Endothelial cell (in vitro differentiated cells): Measurements from ENCODE around the gene RBM39. TPM values are rescaled to one million over a fixed set of nuclear protein-coding genes. Genes with fewer than 3 reads are reported as not detected.

Experiments
- DNase-seq: peaks from one replicate; pipeline ENCODE4 v3.0.0; 2021; ENCODE audit warnings: low spot score
- H3K27ac Mint-ChIP-seq: one replicate; pipeline ENCODE4 v1.8.0; 2021; ENCODE audit warnings: mixed read lengths, inconsistent platforms; ENCODE audit not compliant: unreplicated experiment
- H3K27me3 Mint-ChIP-seq: one replicate; pipeline ENCODE4 v1.8.0; 2021; ENCODE audit warnings: mild to moderate bottlenecking, moderate library complexity, mixed read lengths, inconsistent platforms; ENCODE audit not compliant: unreplicated experiment
- H3K36me3 Mint-ChIP-seq: one replicate; pipeline ENCODE4 v1.8.0; 2021; ENCODE audit warnings: mild to moderate bottlenecking, low read depth, mixed read lengths, inconsistent platforms; ENCODE audit not compliant: unreplicated experiment
- H3K4me1 Mint-ChIP-seq: one replicate; pipeline ENCODE4 v1.8.0; 2021; ENCODE audit warnings: mild to moderate bottlenecking, mixed read lengths, inconsistent platforms; ENCODE audit not compliant: unreplicated experiment
- H3K4me3 Mint-ChIP-seq: one replicate; pipeline ENCODE4 v1.8.0; 2021; ENCODE audit warnings: mild to moderate bottlenecking, mixed read lengths, inconsistent platforms; ENCODE audit not compliant: unreplicated experiment
- H3K9me3 Mint-ChIP-seq: one replicate; pipeline ENCODE4 v1.8.0; 2021; ENCODE audit warnings: mixed read lengths, inconsistent platforms; ENCODE audit not compliant: unreplicated experiment
- total RNA-seq: library from RNA; stranded (reverse); fragmentation: NEBNext Ultra II Directional; extraction: Animal tissue kit (Norgen Biotek cat#: 25700); gene quantifications from one replicate; pipeline ENCODE4 v1.2.1, GENCODE V29; 2021; ENCODE audit not compliant: unreplicated experiment
- TF ChIP-seq, protein P1 (sequence below): fragments of 200-600 bp; sonication (generic); IDR thresholded peaks from one replicate; pipeline ENCODE4 v1.5.0; 2021; ENCODE audit warnings: antibody characterized with exemption; ENCODE audit not compliant: unreplicated experiment

The RBM39 gene
- total RNA-seq, 1 donor from 2014 or later: 308 TPM

- Mint-ChIP-seq H3K27me3 (no peaks in the 10 kb centered on the region), H3K27ac (peak overlapping the region; percentile 62), H3K9me3 (no peaks in the 10 kb centered on the region), H3K4me3 (no peak overlapping the region), H3K36me3 (peaks cover 42% of the 10 kb centered on the region), H3K4me1 (peaks cover 20% of the 10 kb centered on the region)
- TF ChIP-seq, protein P1, sequence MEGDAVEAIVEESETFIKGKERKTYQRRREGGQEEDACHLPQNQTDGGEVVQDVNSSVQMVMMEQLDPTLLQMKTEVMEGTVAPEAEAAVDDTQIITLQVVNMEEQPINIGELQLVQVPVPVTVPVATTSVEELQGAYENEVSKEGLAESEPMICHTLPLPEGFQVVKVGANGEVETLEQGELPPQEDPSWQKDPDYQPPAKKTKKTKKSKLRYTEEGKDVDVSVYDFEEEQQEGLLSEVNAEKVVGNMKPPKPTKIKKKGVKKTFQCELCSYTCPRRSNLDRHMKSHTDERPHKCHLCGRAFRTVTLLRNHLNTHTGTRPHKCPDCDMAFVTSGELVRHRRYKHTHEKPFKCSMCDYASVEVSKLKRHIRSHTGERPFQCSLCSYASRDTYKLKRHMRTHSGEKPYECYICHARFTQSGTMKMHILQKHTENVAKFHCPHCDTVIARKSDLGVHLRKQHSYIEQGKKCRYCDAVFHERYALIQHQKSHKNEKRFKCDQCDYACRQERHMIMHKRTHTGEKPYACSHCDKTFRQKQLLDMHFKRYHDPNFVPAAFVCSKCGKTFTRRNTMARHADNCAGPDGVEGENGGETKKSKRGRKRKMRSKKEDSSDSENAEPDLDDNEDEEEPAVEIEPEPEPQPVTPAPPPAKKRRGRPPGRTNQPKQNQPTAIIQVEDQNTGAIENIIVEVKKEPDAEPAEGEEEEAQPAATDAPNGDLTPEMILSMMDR: no peak
- DNase-seq: no peak
Measured at GRCh38 chr20:35734374-35734773, 7.7 kb downstream of the RBM39 start.

- Mint-ChIP-seq H3K36me3 (peaks cover 33% of the 10 kb centered on the region), H3K4me1 (peaks cover 10% of the 10 kb centered on the region), H3K27ac (no peak overlapping the region), H3K27me3 (no peaks in the 10 kb centered on the region), H3K9me3 (no peaks in the 10 kb centered on the region), H3K4me3 (no peak overlapping the region)
- TF ChIP-seq, protein P1: no peak
- DNase-seq: no peak
Measured at GRCh38 chr20:35732644-35732982, 9.4 kb downstream of the RBM39 start.

DNA sequence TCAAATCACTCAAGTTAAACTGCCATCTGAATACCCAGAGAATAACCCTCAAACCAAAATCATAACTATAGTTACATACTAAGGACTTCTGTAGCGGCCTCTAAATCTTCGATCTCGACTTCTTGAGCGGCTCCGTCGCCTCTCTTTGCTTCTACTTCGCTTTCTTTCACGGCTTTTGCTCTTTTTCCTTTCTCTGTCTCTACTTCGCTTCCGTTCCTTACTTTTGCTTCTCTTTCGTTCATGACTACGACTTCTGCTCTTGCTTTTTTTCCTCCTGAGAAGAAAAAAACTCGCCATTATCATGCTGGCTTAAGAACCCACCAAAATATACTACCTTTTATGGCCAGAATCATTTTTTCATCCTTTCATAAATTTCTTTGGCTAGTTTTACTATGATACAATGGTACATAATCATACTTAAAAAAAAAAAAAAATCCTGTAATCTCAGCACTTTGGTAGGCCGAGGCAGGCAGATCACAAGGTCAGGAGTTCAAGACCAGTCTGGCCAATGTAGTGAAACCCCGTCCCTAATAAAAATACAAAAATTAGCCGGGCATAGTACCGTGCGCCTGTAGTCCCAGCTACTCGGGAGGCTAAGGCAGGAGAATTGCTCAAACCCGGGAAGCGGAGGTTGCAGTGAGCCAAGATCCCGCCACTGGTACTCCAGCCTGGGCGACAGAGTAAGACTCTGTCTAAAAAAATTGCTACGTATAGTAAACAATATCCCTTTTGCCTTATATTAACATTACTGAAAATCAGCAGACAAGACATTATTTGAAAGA, 10.0 kb downstream of the RBM39 start:
- Mint-ChIP-seq H3K36me3 (peaks cover 33% of the 10 kb centered on the region), H3K27ac (no peak overlapping the region)

DNA sequence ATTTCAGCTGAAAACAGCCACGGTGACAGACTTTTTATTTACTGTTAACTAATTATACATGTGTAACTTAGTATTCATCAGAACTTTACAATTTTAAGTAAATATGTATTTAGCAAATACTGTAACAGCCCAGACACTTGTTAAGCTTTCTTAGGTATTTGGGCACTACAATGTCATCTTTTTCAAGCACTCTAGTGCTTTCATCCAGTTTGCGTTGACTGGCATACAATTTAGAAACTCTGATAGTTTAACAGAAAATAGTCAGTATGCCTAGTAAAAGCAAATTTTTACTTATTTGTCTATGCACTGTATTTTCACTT, 10.6 kb downstream of the RBM39 start:
- H3K27ac Mint-ChIP-seq: no peak overlapping the region
- H3K27me3 Mint-ChIP-seq: no peaks in the 10 kb centered on the region
- H3K4me1 Mint-ChIP-seq: peaks cover 10% of the 10 kb centered on the region
- no peaks in the 10 kb centered on the region for H3K9me3 Mint-ChIP-seq
- H3K4me3 Mint-ChIP-seq: no peak overlapping the region
- no peak for DNase-seq
- peaks cover 38% of the 10 kb centered on the region for H3K36me3 Mint-ChIP-seq
- TF ChIP-seq, protein P1: no peak

More for the DNA sequence above, 10.0 kb downstream of the RBM39 start:
- Mint-ChIP-seq H3K9me3 (no peaks in the 10 kb centered on the region), H3K4me1 (peaks cover 10% of the 10 kb centered on the region), H3K4me3 (peak overlapping the region; percentile 61), H3K27me3 (no peaks in the 10 kb centered on the region)
- TF ChIP-seq, protein P1: no peak
- no peak for DNase-seq

- no peak for DNase-seq
- Mint-ChIP-seq H3K27ac (no peak overlapping the region), H3K4me1 (peaks cover 10% of the 10 kb centered on the region), H3K4me3 (no peak overlapping the region), H3K9me3 (no peaks in the 10 kb centered on the region), H3K27me3 (no peaks in the 10 kb centered on the region), H3K36me3 (peaks cover 38% of the 10 kb centered on the region)
- TF ChIP-seq, protein P1: no peak
Measured at GRCh38 chr20:35730583-35731468, 11.2 kb downstream of the RBM39 start.
